GM12891 (cell line): ENCODE measurements around the gene LRP6.

Source experiments
- PAX5 ChIP-seq: IDR thresholded peaks from 2 replicates; pipeline ENCODE4 v1.6.1; 2011; ENCODE audit warnings: low read length, moderate library complexity, mild to moderate bottlenecking; ENCODE audit not compliant: insufficient read depth, severe bottlenecking
- POLR2A ChIP-seq: IDR thresholded peaks from 2 replicates; pipeline ENCODE4 v1.6.1; 2011; ENCODE audit warnings: low read depth, low read length, control low read depth
- POLR2AphosphoS5 ChIP-seq: IDR thresholded peaks from 2 replicates; pipeline ENCODE4 v1.6.1; 2011; ENCODE audit warnings: low read depth, low read length, control low read depth
- POU2F2 ChIP-seq: IDR thresholded peaks from 2 replicates; pipeline ENCODE4 v1.6.1; 2011; ENCODE audit warnings: low read depth, mild to moderate bottlenecking, control low read depth, low read length, moderate library complexity
- SPI1 ChIP-seq: IDR thresholded peaks from 2 replicates; pipeline ENCODE4 v1.6.1; 2011; ENCODE audit warnings: low read depth, low read length, control low read depth
- TAF1 ChIP-seq: IDR thresholded peaks from 2 replicates; pipeline ENCODE4 v1.6.1; 2011; ENCODE audit warnings: low read depth, low read length, control low read depth

- TF ChIP-seq POLR2A (no peak), POLR2AphosphoS5 (no peak), SPI1 (no peak), TAF1 (no peak), PAX5 (no peak), POU2F2 (no peak)
These were observed 34.3 kb upstream of the LRP6 start for GRCh38 chr12:12301122-12301521.
